Activated effector memory CD4-positive, alpha-beta T cell treated with anti-CD3 and anti-CD28 coated beads, Interleukin-2, amount 50 U/mL, for 16 hours (primary cell): ENCODE results near the gene FBF1.
"Not testable (repeated sequence)": the region's sequence is repeated elsewhere in the genome, so short reads cannot be mapped to it uniquely, and the experiment has no call there.

Experiments
- DNase-seq: peaks from one replicate; pipeline ENCODE4 v3.0.0-alpha.2; 2020

FBF1 gene

GRCh38 chr17:75872434-75873351 is 68.1 kb downstream of the FBF1 start:
- DNase-seq, result peak; percentile 86

DNA sequence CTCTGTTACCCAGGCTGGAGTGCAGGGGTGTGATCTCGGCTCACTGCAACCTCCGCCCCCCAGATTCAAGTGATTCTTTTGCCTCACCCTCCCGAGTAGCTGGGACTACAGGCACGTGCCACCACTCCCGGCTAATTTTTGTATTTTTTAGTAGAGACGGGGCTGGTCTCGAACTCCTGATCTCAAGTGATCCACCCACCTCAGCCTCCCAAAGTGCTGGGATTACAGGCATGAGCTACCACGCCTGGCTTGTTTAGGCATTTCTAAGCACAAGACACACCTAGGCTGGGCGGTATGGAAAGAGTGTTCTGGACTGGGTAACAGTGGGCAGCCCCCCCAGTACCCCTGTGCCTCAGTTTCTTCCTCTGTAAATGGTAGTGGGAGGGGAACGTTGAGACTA is 70.6 kb downstream of the FBF1 start:
- not testable (repeated sequence) for DNase-seq

- no peak for DNase-seq
These were observed 71.3 kb downstream of the FBF1 start for GRCh38 chr17:75869282-75870141.

GRCh38 chr17:75868730-75869281 is 72.0 kb downstream of the FBF1 start:
- not testable (repeated sequence) for DNase-seq

GRCh38 chr17:75865404-75866188 is 75.2 kb downstream of the FBF1 start:
- DNase-seq, result not testable (repeated sequence)

- DNase-seq, result not testable (repeated sequence)
These were observed 76.0 kb downstream of the FBF1 start for GRCh38 chr17:75864887-75865286.

GRCh38 chr17:75864448-75864871 is 76.4 kb downstream of the FBF1 start:
- peak; percentile 74 for DNase-seq

GRCh38 chr17:75861927-75862317 is 78.9 kb downstream of the FBF1 start:
- no peak for DNase-seq
